Mesodermal cell (in vitro differentiated cells): ENCODE data around the gene TBC1D20. TPM values are rescaled to one million over a fixed set of nuclear protein-coding genes. Genes with fewer than 3 reads are reported as not detected.
"Not testable (repeated sequence)": the region's sequence is repeated elsewhere in the genome, so short reads cannot be mapped to it uniquely, and the experiment has no call there.

Experiments
- H3K27ac ChIP-seq: 2 replicates; pipeline ENCODE4 v1.7.0; 2013; ENCODE audit warnings: mild to moderate bottlenecking, low read depth, low read length, moderate library complexity; ENCODE audit not compliant: severe bottlenecking
- H3K36me3 ChIP-seq: 2 replicates; pipeline ENCODE4 v1.7.1; 2013; ENCODE audit warnings: mild to moderate bottlenecking, low read length, moderate library complexity; ENCODE audit not compliant: control insufficient read depth, insufficient read depth
- H3K4me1 ChIP-seq: one replicate; pipeline ENCODE4 v1.7.1; 2013; ENCODE audit warnings: mild to moderate bottlenecking, low read length; ENCODE audit not compliant: insufficient read depth, control insufficient read depth, poor library complexity, severe bottlenecking
- H3K4me3 ChIP-seq: 2 replicates; pipeline ENCODE4 v1.7.0; 2013; ENCODE audit warnings: low read length, control low read depth, mild to moderate bottlenecking; ENCODE audit not compliant: insufficient read depth, poor library complexity, severe bottlenecking; ENCODE audit errors: extremely low read depth
- H3K9me3 ChIP-seq: 2 replicates; pipeline ENCODE4 v1.7.1; 2013; ENCODE audit warnings: mild to moderate bottlenecking, low read length, moderate library complexity; ENCODE audit not compliant: control insufficient read depth
- WGBS, 2 experiments: methylation state at CpG; one replicate each; pipeline ENCODE4 v1.1.5; 2013; ENCODE audit warnings: missing lambda C conversion rate in 2 of 2; ENCODE audit not compliant: insufficient coverage in 2 of 2; 5-methylcytosine and 5-hydroxymethylcytosine counted together
- polyA plus RNA-seq, 2 experiments: library from polyadenylated mRNA; stranded (reverse); fragments of 50-300 nt; gene quantifications; one replicate each; pipeline ENCODE4 v1.2.3, GENCODE V29; 2013

The TBC1D20 gene, protein sequence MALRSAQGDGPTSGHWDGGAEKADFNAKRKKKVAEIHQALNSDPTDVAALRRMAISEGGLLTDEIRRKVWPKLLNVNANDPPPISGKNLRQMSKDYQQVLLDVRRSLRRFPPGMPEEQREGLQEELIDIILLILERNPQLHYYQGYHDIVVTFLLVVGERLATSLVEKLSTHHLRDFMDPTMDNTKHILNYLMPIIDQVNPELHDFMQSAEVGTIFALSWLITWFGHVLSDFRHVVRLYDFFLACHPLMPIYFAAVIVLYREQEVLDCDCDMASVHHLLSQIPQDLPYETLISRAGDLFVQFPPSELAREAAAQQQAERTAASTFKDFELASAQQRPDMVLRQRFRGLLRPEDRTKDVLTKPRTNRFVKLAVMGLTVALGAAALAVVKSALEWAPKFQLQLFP
- 25.4 TPM for polyA plus RNA-seq (2013, experiment 1 of 2)
- polyA plus RNA-seq (2013, experiment 2 of 2): 21.6 TPM

DNA sequence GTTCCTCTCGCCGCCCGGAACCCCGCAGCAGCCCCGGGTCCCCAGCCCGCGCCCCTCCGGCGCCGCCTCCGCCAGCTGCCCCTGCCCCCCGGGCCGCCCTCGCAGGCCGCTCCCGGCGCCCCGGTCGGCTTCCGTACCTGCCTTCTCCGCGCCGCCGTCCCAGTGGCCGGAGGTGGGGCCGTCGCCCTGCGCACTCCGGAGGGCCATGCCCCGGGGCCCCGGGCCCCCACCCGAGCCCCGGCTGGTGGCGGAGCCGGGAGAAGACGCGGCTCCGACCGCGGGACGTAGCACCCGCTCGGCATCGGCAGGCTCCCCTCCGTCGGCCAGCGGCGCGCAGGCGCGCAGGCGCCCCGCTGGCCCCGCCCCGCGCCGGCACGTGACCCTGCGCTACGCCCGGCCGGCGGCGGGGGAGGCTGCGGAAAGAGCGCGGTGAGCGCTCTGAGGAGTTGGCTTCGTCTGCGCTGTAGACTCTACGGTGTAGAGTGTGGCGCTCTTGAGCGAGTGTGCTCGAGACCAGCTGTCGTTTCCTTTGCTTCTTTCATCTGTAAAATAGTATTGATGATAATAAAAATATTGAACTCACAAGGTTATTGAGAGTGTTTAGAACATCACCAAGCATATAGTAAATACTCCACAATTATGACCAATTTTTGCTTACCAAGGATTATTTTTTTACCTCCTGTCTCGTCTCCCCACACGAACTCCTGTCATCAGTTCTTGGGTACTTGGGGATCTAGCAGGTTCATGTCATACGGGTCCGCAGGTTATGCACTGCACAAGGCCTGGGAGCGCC is at the start of gene TBC1D20:
TBC1D20 (minus strand) TSS at position 335 of the 793 bp plus-strand sequence; CDS start at position 207, 128 bp downstream.
- peak within 1 kb of the TSS; percentile 84 for H3K27ac ChIP-seq
- peaks cover 17% of the 10 kb centered on the region for H3K36me3 ChIP-seq
- H3K4me3 ChIP-seq: peak within 1 kb of the TSS; percentile 72
- 5 to 7% methylated on average over 45 to 55 of the region's 80 CpGs for WGBS, 2 experiments
- peaks cover 3% of the 10 kb centered on the region for H3K9me3 ChIP-seq
- peaks cover 16% of the 10 kb centered on the region for H3K4me1 ChIP-seq

- Histone ChIP-seq H3K36me3 (peaks cover 82% of the 10 kb centered on the region), H3K4me1 (peaks cover 11% of the 10 kb centered on the region)
- H3K27ac ChIP-seq, H3K4me3 ChIP-seq, H3K9me3 ChIP-seq: not testable (repeated sequence)
- no CpG with 5 or more reads among the region's 9 CpGs for WGBS, 2 experiments
Observed at GRCh38 chr20:510328-511057, 48.2 kb upstream of the TBC1D20 start.

DNA sequence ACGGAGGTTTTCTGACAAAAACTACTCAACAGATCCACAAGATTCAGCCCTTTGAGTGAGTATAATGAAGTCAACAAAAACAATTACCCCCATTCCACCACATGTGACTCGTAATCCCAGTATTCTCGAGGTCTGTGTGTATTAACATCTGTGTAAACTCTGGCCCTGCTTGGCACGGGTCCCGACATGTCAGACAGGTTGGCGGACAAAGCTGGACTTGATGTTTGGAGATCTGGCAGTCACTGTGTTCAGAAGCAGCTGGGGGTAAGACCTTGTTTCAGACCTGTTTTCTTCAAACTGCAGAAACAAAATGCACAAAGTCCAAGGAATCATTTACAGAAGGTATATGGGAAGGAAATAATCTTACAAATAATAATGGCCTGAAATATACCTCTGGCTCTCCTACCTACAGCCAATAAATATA is 46.0 kb upstream of the TBC1D20 start:
- 90% methylated on average over 2 of the region's 6 CpGs; no CpG with 5 or more reads in 1 of the 2 experiments for WGBS, 2 experiments
- peaks cover 89% of the 10 kb centered on the region for H3K36me3 ChIP-seq
- H3K9me3 ChIP-seq, H3K4me3 ChIP-seq: not testable (repeated sequence)
- H3K4me1 ChIP-seq: peaks cover 11% of the 10 kb centered on the region
- peak overlapping the region; percentile 30 for H3K27ac ChIP-seq

- peak overlapping the region; percentile 30 for H3K27ac ChIP-seq
- no peak overlapping the region for H3K4me3 ChIP-seq
- 91% methylated on average over 4 of the region's 7 CpGs for WGBS, 2 experiments
- peaks cover 11% of the 10 kb centered on the region for H3K4me1 ChIP-seq
- peaks cover 89% of the 10 kb centered on the region for H3K36me3 ChIP-seq
- no peaks in the 10 kb centered on the region for H3K9me3 ChIP-seq
Observed at GRCh38 chr20:507761-508332, 45.5 kb upstream of the TBC1D20 start.

DNA sequence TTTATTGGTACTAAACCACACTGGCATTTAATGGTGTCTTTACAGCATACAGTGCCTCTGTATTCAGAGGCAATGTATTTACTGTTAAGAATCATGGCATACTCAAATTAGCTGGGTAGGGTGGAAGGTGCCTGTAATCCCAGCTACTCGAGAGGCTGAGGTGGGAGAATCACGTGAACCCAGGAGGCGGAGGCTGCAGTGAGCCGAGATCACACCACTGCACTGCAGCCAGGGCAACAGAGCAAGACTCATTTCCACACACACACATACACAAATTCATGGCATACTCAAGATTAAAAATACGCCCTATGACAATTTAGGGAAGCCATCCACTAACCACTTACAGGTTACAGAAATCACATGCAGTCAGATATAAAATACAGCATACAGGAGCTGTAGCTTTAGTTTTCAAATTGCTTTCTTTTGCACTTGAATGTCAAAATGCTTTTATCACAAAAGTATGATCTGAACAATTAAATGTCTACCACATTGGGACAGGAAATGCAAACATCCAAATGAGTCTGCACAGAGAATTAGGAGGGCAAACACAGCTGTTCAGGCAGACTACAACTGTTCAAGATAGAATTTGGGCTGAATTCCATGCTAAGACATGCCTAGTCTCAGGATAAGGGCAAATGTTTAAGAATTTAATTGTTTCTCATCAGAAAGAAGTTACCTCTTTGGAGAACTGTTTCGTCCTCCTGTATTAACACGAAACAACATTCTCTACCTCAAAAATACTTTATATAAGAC is 44.8 kb upstream of the TBC1D20 start:
- Histone ChIP-seq H3K9me3 (no peaks in the 10 kb centered on the region), H3K4me3 (no peak overlapping the region), H3K36me3 (peaks cover 94% of the 10 kb centered on the region), H3K27ac (no peak overlapping the region), H3K4me1 (peaks cover 11% of the 10 kb centered on the region)
- 96 to 100% methylated on average over 3 to 7 of the region's 7 CpGs for WGBS, 2 experiments

- Histone ChIP-seq H3K27ac (no peak overlapping the region), H3K4me3 (no peak overlapping the region), H3K4me1 (peaks cover 11% of the 10 kb centered on the region), H3K36me3 (peaks cover 95% of the 10 kb centered on the region), H3K9me3 (no peaks in the 10 kb centered on the region)
- WGBS, 2 experiments: no CpG with 5 or more reads among the region's 3 CpGs
Observed at GRCh38 chr20:504632-505075, 42.3 kb upstream of the TBC1D20 start.

DNA sequence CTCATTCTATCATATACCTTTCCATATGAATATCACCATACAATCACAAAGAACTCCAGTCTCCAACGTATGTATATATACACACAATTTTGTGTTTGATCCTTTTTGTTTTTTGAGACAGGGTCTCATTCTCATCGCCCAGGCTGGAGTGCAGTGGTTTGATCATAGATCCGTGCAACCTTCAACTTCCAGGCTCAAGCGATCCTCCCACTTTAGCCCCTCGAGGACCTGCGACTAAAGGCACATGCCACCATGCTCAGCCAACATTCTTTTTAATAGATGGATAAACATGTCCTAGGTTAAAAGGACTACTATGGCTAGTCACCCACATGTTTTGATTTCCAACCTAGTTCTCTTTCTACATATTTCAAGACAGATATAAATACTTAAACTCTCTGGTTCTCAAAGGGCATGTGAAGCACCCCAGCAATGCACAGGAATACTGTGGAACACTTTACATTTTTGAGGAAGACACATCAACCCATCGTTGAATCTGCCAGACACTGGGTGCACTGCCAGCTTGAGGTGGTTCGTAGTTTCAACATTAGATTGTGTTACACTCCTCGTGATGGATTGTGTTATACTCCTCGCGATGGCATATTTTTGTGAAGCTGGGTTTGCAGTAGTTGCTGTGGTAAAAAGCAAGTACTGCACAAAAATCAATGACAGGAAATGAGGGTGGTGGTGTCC is 40.9 kb upstream of the TBC1D20 start:
- peaks cover 3% of the 10 kb centered on the region for H3K4me1 ChIP-seq
- WGBS, 2 experiments: 87 to 97% methylated on average over 7 to 8 of the region's 11 CpGs
- no peaks in the 10 kb centered on the region for H3K9me3 ChIP-seq
- H3K27ac ChIP-seq: no peak overlapping the region
- H3K36me3 ChIP-seq: peaks cover 98% of the 10 kb centered on the region
- no peak overlapping the region for H3K4me3 ChIP-seq

- WGBS, 2 experiments: 94 to 100% methylated on average over 2 of the region's 2 CpGs
Observed at GRCh38 chr20:497979-498378, 35.6 kb upstream of the TBC1D20 start.

GRCh38 chr20:496126-496696 is 33.9 kb upstream of the TBC1D20 start:
- Histone ChIP-seq H3K4me1 (no peaks in the 10 kb centered on the region), H3K9me3 (no peaks in the 10 kb centered on the region), H3K4me3 (no peak overlapping the region), H3K27ac (no peak overlapping the region), H3K36me3 (peaks cover 95% of the 10 kb centered on the region)
- 86% methylated on average over 2 of the region's 2 CpGs; no CpG with 5 or more reads in 1 of the 2 experiments for WGBS, 2 experiments

More at GRCh38 chr20:497979-498378, 35.6 kb upstream of the TBC1D20 start:
- Histone ChIP-seq H3K9me3 (no peaks in the 10 kb centered on the region), H3K4me1 (no peaks in the 10 kb centered on the region), H3K27ac (no peak overlapping the region), H3K4me3 (no peak overlapping the region), H3K36me3 (peaks cover 96% of the 10 kb centered on the region)
